Globus pallidus (tissue), 1 donor: ENCODE data around the gene KCNJ10.
A peak's percentile ranks its signal among the peaks of the same experiment; 100 is the strongest.

Experiments used
- DNase-seq: peaks from one replicate; pipeline ENCODE4 v3.0.0-alpha.2; 2015; ENCODE audit warnings: low spot score

Gene KCNJ10

DNA sequence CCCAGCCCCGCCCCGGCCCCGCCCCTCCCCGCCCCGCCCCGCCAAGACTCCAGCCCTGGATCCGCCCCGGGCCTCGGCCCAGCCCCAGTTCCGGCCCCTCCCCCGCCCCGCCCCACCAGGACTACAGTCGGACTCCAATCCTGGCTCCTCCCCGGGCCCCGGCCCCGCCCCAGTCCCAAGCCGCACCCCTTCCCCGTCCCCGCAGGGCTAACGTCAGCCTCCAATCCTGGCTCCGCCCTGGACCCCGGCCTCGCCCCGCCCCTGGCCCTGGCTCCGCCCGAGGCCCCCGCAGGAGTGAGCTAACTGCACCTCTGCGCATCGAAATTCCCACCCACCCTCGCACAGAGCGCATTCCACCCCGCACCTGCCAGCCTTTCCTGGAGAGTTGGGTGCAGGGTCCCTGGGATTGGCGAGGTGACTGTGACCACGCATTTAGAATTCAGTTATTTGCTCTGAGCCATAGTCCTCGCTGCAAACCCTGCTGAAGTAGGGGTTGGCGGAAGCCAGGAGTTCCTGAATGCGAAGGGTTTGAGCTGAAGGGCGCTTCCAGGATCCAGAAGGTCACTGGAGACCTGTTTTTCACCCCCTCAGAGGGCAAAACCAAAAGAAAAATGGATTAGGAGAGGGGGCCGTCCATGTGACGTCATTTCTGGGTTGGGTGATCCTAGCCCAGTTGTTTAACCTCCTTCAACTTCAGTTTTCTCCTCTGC, 29.0 kb upstream of the KCNJ10 start:
- peak; percentile 98 for DNase-seq

DNA sequence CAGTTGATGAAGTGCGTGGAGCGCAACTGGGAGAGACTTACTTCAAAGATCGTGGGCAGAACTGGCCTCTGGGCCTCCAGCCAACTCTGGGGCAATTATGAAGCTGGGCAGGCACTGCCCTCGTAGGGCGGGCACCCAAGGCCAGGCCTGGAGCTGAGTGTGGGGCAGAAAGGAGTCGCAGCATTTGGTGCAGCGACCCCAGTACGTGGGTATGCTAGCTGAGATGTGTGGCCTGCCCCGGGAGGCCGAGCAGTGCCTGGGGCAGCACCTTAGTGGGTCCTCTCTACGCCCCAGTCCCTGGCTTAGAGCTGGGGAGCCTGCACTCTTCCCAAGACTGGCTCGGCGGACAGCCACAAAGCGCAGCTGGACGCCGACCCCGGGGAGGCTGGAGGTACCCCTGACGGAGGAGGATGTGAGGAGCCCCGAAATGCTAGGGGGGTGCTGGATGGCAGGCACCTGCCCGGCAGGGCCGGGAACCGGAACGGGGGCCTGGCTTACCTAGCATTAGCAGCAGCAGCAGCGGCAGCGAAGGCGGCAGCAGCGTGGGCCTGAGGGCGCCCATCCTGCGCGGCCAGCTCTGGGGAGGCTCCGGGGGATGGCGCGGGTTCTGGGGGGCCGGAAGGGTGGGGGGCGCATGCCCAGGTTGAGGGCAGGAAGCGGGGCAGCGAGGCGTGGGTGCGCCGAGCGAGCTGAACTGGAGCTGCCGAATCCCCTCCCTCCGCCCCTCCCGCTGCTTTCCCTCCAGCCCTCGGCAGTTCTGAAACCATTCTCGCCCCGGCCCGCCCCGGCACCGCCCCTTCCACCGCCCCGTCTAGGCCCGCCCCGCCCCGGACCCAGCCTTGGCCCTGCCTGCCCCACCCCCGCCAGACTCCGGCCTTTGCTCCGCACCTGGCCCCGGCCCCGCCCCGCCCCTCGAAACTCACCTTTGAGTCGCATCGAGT, 28.2 kb upstream of the KCNJ10 start, which contains the start of gene IGSF8:
IGSF8 (minus strand) TSS at position 709 of the 941 bp plus-strand sequence; CDS start at position 562, 147 bp downstream.
- DNase-seq, result peak; percentile 91

DNA sequence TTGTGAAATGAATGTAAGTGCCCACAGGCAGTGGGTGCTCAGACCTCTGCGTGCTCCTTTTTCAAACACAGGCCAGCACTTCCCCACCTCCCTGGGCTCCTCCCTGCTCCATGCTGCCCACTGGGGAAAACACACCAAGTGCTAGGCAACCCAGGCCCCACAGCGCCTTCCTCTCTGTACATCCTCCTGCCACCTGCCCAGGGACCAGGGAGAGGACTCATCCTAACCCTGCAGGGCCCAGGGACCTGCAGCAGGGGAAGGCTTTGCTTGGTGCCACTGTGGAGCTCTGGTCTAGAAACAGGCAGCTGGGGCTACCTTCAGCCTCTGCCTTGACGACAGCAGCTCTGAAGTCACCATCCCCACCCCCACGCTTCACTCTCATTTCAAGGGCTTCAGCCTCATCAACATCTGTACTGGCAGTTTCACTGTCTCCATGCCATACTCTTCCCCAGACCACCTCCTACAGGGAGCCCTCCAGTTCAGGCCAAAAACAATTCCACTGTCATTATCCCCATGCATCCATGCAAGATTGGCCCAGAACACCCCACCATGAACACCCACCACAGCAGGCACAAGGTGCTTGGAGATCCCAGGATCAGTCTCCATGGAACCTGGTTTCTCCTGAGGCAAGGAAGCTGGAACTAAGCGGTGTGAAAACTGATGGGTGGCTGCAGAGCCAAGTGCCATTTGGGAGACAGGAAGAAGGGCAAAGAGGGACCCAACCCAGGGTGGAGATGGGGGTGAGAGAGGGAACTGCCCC, 27.4 kb upstream of the KCNJ10 start:
- DNase-seq, result no peak

DNA sequence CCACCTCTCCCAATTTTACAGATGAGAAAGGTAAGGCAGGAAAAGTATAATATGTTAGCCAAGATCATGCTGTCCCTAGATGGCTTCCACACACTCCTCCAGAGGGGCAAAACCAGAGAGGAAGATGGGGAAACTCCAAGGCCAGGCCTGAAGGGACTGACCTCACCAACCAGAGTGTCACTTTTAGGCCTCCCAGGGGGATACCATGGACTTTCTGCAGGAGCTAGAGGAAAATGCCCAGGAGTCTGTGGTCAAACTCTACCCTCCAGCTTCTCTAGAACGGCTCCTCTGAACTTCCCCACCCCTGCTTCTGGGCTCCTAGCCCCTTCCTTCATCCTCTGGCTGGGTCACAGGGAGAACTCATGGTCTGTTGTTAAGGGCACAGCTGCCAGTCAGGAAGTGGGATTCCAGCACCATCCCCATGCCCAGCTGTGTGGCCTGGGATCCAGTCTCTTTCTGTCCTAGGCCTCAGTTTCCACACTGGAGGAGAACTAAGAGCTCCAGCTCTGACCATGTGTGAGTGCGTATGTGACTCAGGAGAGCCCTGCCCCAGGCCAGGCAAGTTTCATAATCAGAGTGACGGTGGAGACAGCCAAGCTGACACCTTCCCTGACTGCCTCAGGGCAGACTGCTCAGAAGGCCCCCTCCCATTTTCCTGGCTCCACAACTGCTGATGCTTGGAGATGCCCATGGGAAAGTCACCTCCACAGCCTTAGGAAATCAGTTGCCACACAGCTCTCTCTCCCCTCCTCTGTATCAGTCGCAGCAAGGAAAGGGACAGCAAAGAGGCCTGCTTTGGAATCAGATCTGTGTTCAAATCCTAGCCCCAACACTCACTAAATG, 26.5 kb upstream of the KCNJ10 start:
- no peak for DNase-seq

DNA sequence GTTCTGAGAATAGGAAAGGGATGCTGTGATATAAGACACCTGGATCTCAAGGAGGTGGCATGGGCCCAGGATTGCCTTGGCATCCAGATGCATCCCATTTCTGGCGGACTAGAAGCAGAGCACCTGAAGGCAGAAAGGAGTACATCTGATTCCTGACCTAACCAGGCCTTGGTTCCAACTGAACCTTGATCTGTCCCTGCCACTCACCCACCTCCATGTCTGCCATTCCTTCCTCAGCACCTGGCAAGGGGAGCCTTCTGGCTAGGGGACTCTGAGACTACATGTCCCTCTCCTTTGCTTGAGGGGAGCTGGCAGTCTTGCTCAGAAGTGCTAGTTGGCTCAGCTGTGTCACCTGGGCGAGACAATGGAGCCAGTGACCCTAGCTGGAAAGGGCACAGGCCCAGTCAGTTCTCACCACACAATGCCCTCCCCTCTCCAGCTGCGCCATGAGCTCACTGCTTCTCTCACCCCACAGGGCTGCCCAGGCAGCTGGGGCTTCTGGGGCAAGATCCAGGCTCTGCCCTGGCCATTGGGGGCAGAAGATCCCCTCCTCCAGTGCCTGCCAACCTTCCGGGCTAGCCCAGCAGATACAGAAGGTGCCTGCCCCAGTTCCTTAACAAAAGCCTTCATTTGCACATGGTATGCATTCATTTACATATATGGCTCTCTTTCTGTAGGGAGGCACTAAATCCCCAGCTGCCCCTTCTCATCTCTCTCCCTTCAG, 25.6 kb upstream of the KCNJ10 start:
- peak; percentile 95 for DNase-seq

DNA sequence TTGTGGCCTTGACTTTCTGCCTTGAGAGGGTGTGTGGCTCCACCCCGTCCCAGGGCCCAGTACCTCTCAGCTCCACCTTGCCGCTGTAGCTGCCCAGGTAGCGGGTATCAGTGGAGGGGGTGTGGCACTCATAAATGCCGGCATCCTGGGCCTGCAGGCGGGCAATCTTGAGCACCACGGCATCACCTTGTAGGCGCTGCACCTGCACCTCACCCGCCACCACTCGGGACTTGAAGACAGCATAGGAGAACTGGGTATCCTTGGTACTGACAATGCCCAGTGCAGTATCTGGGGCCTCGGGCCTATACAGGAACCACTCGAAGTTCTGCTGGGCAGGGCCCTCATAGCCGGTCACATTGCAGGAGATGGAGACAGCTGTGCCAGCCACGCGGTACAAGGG, 24.8 kb upstream of the KCNJ10 start:
- no peak for DNase-seq

DNA sequence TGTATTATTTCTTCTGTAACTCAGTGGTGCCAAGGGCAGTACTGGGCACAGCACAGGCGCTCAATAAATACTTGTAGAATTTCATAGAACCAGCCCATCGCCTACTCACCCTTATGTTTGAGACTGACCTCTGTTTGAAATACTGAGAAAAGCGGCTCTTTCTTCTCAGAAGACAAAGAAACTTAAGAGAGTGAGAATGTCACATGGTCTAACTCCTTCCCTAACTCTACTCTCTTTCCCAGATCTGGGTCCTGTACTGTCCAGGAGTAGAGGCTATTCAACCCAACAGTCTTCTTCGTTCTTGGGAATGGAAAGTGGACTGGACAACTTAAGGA, 24.3 kb upstream of the KCNJ10 start:
- DNase-seq, result no peak

DNA sequence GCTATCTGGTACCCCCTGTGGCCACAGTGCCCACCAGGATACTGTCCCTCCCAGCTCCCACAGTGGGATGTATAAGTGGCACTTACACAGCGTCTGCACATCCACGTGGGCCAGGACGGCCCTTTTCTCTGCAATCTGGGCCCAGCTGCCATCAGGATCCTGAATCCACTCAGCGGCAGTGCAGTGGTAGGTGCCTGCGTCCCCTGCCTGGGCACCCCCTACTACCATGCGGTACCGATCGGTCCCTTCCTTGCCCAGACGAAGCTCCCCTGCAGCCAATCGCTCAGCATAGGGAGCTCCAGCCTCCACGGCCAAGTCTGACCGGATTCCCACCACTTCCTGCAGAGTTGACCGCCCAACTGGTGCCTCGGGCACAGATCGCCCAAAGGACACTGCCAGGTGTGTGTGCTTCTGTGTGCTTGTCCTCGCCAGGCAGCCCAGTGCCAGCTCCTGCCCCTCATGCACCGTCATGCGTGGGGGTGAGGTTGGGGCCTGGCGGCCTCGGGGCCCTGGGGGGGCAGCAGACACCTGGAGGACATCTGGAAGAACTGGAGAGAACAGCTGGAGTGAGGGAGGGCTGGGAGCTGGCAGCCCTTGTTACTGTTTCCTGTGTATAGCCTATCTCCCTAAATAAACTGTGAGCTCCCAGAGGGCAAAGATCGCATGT, 23.8 kb upstream of the KCNJ10 start:
- DNase-seq, result no peak

DNA sequence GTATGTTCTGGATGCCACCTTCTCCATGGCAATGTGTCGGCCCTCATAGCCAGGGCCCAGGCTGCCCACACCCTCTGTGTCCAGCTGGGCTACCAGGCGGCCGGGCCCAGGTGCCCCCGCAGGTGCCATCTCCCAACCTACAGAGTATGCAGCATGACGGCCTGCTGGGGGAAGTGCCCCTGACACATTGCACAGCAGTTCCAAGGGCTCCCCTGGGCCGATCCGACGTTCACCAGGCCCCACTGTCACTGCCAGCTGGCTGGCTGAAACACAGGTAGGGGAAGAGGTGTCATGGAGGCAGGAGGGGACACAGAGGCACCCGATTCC, 23.1 kb upstream of the KCNJ10 start:
- no peak for DNase-seq

DNA sequence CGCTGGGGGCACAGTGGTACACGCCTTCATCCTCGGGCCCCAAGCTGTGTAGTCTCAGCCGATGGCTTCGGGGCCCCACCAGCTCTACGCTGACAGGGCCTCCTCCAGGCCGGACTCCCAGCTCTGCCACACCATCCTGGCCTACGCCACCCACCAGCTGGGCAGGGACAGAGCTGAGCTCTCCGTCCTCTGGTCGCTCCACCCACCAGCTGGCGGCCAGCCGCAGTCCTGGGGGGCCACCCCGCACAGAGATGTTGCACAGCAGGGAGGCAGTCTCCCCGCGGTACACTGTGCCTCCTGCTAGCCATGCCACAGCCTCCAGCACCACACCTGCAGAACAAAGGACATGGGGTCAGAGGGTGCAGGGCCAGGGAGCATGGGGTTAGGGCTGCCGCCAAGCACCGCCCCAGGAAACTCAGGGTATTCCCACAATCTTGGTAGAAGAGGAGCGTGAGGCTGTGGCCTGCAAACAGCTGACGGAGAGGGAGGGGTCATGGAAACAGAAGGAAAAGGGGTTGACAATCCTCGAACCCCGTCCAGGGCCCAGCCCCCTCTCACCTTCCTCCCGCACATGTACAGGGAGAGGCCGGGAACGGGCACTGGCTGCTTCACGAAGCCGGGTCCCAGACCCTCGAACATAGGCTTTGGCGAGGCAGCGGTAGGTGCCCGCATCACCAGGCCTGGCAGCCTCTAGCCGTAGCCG, 22.6 kb upstream of the KCNJ10 start:
- no peak for DNase-seq

DNA sequence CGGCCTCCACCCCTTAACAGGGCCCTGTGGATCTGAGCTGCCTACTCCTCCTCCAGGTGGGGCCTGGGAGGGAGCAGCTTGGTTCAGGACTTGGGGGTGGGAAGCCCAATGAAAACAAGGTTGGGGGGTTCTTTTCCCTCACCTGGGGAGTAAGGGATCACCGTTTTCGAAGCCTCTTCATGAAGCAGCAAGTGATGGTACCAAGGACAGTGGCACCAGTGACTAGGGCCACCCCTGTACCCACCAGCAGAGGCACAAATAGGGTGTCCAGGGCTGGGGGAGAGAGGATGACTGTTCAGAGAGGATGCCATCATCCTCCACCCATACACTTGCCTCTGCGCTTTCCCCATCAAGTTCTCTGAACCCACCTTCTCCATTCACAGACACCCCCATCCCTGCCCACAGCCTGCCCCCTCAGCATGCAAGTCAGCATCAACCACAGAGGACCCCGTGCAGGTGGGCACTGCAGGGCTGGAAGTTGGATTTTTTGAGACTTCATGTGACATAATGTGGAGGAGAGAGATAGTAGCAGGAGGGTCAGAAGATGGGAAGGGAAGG, 21.8 kb upstream of the KCNJ10 start:
- no peak for DNase-seq

DNA sequence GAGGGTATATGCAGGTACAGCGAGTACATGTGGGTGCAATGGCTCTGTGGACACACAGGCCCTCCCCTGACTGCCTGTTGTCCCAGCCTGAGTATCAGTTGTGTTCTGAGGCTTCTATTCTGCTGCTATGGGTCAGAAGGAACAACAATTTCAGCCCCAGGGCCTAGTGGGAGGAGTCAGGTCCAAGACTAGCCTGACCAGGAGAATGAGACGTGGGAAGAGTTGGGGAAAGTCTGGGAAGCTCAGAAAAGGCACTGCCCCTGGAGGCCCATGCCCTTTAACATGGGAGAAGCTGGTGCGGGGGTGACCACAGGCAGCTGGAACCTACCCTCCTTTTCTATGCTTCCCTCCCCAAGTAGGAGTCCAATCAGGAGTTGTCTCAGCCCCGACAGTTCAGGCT, 20.8 kb upstream of the KCNJ10 start:
- no peak for DNase-seq

DNA sequence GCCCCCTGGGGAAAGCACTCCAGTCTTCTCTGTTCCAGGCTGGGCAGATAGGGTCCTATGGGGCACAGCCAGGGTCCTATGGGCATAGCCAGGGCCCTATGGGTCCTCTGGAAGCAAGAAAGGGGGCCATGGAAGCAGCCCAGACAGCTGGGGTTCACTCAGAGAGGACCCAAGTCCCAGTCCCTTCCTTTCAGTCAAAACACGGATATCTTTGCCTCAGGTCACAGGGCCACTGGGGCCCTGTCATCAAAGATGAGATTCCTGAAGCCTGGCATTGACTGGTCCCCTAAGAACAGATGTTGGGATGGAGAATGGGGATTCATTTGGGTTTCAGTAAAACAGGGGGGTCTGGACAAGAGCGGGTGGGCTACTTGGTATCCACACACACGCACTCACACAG, 19.9 kb upstream of the KCNJ10 start:
- DNase-seq, result no peak

DNA sequence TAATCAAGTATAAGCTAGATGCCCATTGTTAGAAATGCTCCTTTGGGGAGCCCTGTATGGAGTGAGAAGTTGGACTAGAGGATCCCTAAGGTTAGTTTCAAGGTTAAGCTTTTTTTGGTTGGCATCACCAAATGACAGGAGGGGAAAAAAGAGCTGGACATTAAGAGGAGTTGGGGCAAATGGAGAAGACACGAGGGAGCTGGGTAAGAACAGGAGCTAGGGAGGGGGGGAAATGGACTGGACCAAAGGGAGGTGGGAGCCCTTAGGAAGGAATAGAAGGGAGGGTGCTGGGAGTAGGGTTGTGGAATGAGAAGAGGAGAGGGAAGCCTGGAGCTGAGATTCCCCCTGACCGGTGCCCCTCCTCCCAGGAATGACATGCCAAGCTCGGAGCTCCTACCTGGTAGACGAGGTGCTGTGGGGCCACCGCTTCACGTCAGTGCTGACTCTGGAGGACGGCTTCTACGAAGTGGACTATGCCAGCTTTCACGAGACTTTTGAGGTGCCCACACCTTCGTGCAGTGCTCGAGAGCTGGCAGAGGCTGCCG, 17.2 kb upstream of the KCNJ10 start:
- no peak for DNase-seq

DNA sequence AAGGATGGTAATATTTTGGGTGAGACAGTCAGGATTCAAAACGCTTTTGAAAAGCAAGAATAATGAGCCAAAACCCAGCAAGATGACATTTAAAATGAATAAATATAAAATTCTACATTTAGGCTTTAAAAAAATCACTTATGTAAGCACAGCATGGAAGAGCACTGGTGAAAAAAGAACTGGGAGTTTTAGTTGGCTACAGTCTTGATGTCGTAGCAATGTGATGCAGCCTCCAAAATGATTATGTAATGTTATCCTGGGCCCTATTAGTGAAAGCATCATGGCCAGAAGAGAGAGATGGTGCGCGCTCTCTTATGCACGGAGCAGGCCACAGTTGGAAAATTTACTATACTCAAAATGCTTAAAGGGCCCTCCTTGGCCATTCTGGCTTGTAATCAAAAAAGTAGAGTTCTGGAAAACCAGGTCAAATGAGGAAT, 16.5 kb upstream of the KCNJ10 start:
- DNase-seq, result peak; percentile 55

DNA sequence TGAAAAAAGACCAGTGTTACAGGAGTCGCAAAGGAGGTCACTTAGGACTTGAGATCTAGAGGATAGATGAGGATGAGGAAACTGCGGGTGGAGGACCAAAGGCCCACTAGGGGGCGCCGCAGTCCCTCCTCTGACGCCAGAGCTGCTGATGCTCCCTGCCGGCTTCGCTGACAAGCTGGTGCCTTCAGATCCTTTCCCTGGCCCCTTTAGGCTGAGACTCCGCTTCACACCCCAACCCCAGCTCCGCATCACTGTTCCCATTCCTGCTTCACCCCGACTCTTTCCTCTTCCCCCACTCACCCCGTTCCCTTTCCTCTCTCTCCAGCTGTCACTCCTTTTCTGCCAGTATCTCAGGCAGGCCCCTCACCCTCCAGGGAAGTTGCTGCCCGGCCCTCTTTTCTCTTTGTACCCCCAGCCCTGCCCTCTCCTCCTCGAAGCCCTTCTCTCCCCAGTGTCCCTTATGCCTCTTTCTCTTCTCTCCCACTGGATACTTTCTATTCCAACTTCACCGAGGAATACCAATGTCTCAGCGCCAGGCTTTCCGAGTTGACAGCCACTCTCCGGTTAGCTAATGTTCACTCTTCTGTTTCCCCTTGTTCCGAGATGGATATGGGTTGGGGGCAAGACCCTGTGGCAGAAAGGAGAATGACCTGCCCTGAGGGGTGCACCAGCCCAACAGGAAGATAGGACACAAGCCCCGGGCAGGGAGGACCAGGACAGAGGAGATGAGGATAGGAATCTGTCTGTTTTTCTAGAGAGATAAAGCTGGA, 15.9 kb upstream of the KCNJ10 start:
- peak; percentile 90 for DNase-seq

DNA sequence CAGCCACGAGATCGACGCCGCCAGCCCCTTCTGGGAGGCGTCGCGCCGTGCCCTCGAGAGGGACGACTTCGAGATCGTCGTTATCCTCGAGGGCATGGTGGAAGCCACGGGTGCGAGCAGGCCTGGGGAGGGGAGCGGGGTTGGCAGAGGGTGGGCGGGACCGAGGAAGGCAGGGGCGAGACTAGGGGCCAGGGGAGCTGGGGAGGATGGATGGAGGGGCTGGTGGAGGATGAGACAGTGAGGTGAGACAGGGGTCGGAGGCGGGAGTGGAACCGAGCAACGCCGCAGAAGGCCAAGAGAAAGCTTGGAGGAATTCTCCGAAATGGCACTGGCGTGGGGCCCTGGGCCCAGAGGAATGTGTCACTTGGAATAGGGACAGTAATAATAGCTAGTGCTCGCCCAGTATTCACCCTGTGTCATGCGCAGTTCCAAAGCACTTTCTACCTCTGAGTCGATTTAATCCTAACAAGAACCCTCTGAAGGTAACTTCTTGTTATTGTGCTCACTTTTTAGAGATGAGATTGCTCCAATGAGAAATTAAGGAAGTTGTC, 14.9 kb upstream of the KCNJ10 start:
- DNase-seq, result no peak
